PC-3 (cell line): Measurements from ENCODE around the gene RPS27L. TPM values are rescaled to one million over a fixed set of nuclear protein-coding genes. Genes with fewer than 3 reads are reported as not detected.
A peak's percentile ranks its signal among the peaks of the same experiment; 100 is the strongest.

Experiments used
- ATAC-seq: fragments of 200-7000 bp; cut with Tn5 transposase; 2 replicates; pipeline ENCODE4 v1.9.1; 2020; ENCODE audit warnings: mild to moderate bottlenecking, moderate library complexity
- BruUV-seq: library from RNA; stranded (reverse); fragments of 400-500 nt; replicated peaks from 2 replicates; lab custom pipeline; 2021; lab: Mats Ljungman, UMichigan
- CTCF ChIA-PET: fragments of 300-600 bp; sonication (Branson Sonifier 250); formaldehyde crosslinking; loops from one replicate; lab custom pipeline; 2022; ENCODE audit warnings: antibody characterized with exemption; lab: Charles Lee
- POLR2A ChIA-PET: fragments of 300-600 bp; sonication (Branson Sonifier 250); formaldehyde crosslinking; loops from one replicate; lab custom pipeline; 2022; ENCODE audit warnings: antibody characterized with exemption; ENCODE audit not compliant: unreplicated experiment; lab: Charles Lee
- DNase-seq: peaks from one replicate; pipeline ENCODE4 v3.0.0-alpha.2; 2015
- H2AFZ ChIP-seq: fragments of 300-600 bp; sonication (generic); 2 replicates; pipeline ENCODE4 v1.6.0; 2016; ENCODE audit warnings: antibody characterized with exemption, low read length
- H3F3A ChIP-seq: fragments of 300-600 bp; sonication (generic); one replicate; pipeline ENCODE4 v1.6.0; 2017; ENCODE audit warnings: antibody characterized with exemption, low read length, control low read depth, mild to moderate bottlenecking; ENCODE audit not compliant: unreplicated experiment
- H3K27ac ChIP-seq: fragments of 300-600 bp; sonication (generic); 2 replicates; pipeline ENCODE4 v1.5.1; 2016; ENCODE audit warnings: mild to moderate bottlenecking, low read length
- H3K27me3 ChIP-seq: fragments of 300-600 bp; sonication (generic); 2 replicates; pipeline ENCODE4 v1.6.1; 2016; ENCODE audit warnings: low read length, mixed read lengths
- H3K36me3 ChIP-seq: fragments of 300-600 bp; sonication (generic); 2 replicates; pipeline ENCODE4 v1.6.1; 2016; ENCODE audit warnings: low read depth, mixed run types, low read length, mixed read lengths
- H3K4me1 ChIP-seq: fragments of 300-600 bp; sonication (generic); 2 replicates; pipeline ENCODE4 v1.5.1; 2016; ENCODE audit warnings: low read length; ENCODE audit not compliant: insufficient read depth
- H3K4me2 ChIP-seq: fragments of 300-600 bp; sonication (generic); 2 replicates; pipeline ENCODE4 v1.6.0; 2016; ENCODE audit warnings: low read length
- H3K4me3 ChIP-seq: fragments of 300-600 bp; sonication (generic); 2 replicates; pipeline ENCODE4 v1.5.1; 2016; ENCODE audit warnings: mild to moderate bottlenecking, low read length, mixed read lengths
- H3K79me2 ChIP-seq: fragments of 300-600 bp; sonication (generic); 2 replicates; pipeline ENCODE4 v1.6.1; 2017; ENCODE audit warnings: low read length, mixed read lengths
- H3K9ac ChIP-seq: fragments of 300-600 bp; sonication (generic); 2 replicates; pipeline ENCODE4 v1.6.0; 2016; ENCODE audit warnings: mild to moderate bottlenecking, low read length
- H3K9me2 ChIP-seq: fragments of 300-600 bp; sonication (generic); replicated peaks from 2 replicates; pipeline ENCODE4 v1.6.1; 2016; ENCODE audit warnings: mixed run types, low read length, mixed read lengths
- H3K9me3 ChIP-seq: fragments of 300-600 bp; sonication (generic); 2 replicates; pipeline ENCODE4 v1.6.1; 2016; ENCODE audit warnings: low read length, mixed read lengths
- H4K20me1 ChIP-seq: fragments of 300-600 bp; sonication (generic); 2 replicates; pipeline ENCODE4 v1.6.1; 2016; ENCODE audit warnings: low read length, mixed read lengths
- EZH2 ChIP-seq: fragments of 300-600 bp; sonication (generic); IDR thresholded peaks from one replicate; pipeline ENCODE4 v1.6.1; 2017; ENCODE audit warnings: antibody characterized with exemption, mild to moderate bottlenecking, low read length; ENCODE audit not compliant: unreplicated experiment
- EZH2phosphoT487 ChIP-seq: fragments of 300-600 bp; sonication (generic); IDR thresholded peaks from 2 replicates; pipeline ENCODE4 v1.6.1; 2018; ENCODE audit warnings: mild to moderate bottlenecking, antibody characterized with exemption, low read length, borderline replicate concordance
- intact Hi-C: fragments of 100-400 bp; cut with micrococcal nuclease; formaldehyde crosslinking; loops from 2 replicates; pipeline ENCODE4 v1.9.0; 2023
- total RNA-seq: library from RNA; depleted of rRNA; stranded (reverse); fragments of >200 nt; gene quantifications from 2 replicates; pipeline ENCODE4 v1.2.3, GENCODE V29; 2014
- TF ChIP-seq, protein P1 (sequence below): fragments of 300-600 bp; sonication (generic); conservative IDR thresholded peaks from 2 replicates; pipeline ENCODE4 v1.5.1; 2017; ENCODE audit warnings: antibody characterized with exemption, low read depth, mild to moderate bottlenecking, low read length

RPS27L gene
- total RNA-seq, 1 experiment from 2014 or later = 48.5 TPM

DNA sequence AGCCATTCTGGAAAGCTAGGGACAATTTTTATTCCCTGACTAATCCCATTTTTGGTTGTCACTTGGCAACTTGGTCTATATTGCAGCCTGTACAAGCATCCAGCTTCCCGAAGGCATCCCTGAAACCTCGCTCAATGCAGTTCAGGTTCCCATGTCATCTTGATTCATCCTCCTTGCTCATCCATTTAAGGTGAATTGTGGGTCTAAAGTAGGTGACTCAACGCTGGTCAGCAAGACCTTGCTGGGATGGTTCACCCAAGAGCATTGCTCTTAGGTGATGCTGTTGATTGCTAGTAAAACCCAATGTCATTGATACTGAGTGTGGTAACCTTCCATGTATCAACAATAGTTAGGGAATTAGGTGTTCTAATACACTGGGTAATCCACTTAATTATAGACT, 19.0 kb upstream of the RPS27L start:
- no peaks in the 10 kb centered on the region for H3K36me3 ChIP-seq
- peaks cover 12% of the 10 kb centered on the region for H3K4me1 ChIP-seq
- H3K9me2 ChIP-seq = no peaks in the 10 kb centered on the region
- H3F3A ChIP-seq = no peaks in the 10 kb centered on the region
- H3K9me3 ChIP-seq = no peaks in the 10 kb centered on the region
- no peaks in the 10 kb centered on the region for H3K79me2 ChIP-seq
- intact Hi-C loops = no loop called here
- 0 out of 2 replicates have a peak overlapping the region, but pooled peaks have one; percentile 8 for H3K27ac ChIP-seq
- H4K20me1 ChIP-seq = no peaks in the 10 kb centered on the region
- DNase-seq (peak; percentile 76), ATAC-seq (peak; percentile 59)
- no peak overlapping the region for H3K4me3 ChIP-seq
- no peaks in the 10 kb centered on the region for H3K27me3 ChIP-seq
- TF ChIP-seq EZH2 = no peak
- TF ChIP-seq, protein P1, sequence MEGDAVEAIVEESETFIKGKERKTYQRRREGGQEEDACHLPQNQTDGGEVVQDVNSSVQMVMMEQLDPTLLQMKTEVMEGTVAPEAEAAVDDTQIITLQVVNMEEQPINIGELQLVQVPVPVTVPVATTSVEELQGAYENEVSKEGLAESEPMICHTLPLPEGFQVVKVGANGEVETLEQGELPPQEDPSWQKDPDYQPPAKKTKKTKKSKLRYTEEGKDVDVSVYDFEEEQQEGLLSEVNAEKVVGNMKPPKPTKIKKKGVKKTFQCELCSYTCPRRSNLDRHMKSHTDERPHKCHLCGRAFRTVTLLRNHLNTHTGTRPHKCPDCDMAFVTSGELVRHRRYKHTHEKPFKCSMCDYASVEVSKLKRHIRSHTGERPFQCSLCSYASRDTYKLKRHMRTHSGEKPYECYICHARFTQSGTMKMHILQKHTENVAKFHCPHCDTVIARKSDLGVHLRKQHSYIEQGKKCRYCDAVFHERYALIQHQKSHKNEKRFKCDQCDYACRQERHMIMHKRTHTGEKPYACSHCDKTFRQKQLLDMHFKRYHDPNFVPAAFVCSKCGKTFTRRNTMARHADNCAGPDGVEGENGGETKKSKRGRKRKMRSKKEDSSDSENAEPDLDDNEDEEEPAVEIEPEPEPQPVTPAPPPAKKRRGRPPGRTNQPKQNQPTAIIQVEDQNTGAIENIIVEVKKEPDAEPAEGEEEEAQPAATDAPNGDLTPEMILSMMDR = no peak
- no peak for TF ChIP-seq EZH2phosphoT487
- no peak overlapping the region for H3K4me2 ChIP-seq
- ChIA-PET CTCF (no interaction called here), POLR2A (interaction anchor here (0.6 kb wide), 1 partner anchor 56 kb away, joined by 3 read pairs; no protein-coding TSS in a partner anchor)
- no peak overlapping the region for H3K9ac ChIP-seq
- no peak overlapping the region for H2AFZ ChIP-seq
- BruUV-seq = no TSS peak

DNA sequence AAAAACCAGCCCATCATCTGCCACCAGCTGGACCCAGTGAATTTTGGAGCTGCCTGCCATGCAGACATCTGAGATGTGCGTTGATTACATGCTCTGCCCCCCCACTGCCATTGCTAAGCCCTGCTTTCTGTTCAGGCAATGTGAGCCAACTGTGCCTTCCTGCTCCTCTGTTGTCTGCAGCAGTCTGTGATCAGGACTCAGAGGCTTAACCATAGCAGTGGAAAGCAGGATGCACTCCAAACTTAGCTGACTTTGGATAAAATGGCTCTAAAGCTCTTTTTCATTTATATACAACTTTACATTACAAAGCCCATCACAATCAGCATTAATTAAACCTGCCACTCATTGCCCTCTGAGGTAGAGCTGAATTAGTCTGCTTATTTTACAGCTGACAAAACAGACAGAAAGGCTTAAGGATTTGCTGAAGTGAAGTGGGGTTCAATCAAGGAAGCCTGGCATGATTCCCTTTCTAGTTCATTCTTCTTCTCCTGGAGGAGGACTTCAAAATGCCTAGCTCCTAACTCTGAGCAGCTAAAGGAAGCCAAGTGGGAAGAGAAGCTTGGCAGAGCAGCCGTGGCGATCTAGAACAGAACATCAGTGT, 15.7 kb upstream of the RPS27L start:
- Histone ChIP-seq H3K4me2 (no peak overlapping the region), H3K27me3 (no peaks in the 10 kb centered on the region), H3K79me2 (no peaks in the 10 kb centered on the region), H3K27ac (no peak overlapping the region), H4K20me1 (no peaks in the 10 kb centered on the region), H2AFZ (no peak overlapping the region), H3K9me3 (no peaks in the 10 kb centered on the region), H3F3A (no peaks in the 10 kb centered on the region), H3K9ac (no peak overlapping the region), H3K4me1 (peaks cover 12% of the 10 kb centered on the region), H3K9me2 (no peaks in the 10 kb centered on the region), H3K4me3 (no peak overlapping the region), H3K36me3 (no peaks in the 10 kb centered on the region)
- CTCF ChIA-PET = no interaction called here
- DNase-seq (no peak), ATAC-seq (no peak)
- POLR2A ChIA-PET = no interaction called here
- TF ChIP-seq EZH2 = no peak
- TF ChIP-seq, protein P1 = no peak
- no peak for TF ChIP-seq EZH2phosphoT487
- intact Hi-C loops = no loop called here
- BruUV-seq = no TSS peak

DNA sequence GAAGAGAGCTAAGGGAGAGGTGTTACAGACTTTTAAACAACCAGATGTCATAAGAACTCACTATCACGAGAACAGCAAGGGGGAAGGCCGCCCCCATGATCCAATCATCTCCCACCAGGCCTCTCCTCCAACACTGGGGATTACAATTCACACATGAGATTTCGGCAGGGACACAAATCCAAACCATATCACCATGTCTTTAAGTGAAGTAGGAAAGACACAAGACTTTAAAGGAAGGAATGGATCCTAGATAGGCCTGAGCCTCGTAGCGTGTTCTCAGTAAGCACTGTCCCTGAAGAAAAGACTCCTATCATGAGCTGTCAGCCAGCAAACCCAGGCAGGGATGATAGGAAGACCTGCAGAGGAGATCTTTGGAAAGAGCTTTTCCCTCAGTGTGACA, 15.1 kb upstream of the RPS27L start:
- Histone ChIP-seq H3K9me2 (no peaks in the 10 kb centered on the region), H2AFZ (no peak overlapping the region), H3K9ac (no peak overlapping the region), H3K4me3 (no peak overlapping the region), H4K20me1 (no peaks in the 10 kb centered on the region), H3K9me3 (no peaks in the 10 kb centered on the region), H3K79me2 (no peaks in the 10 kb centered on the region), H3K27me3 (no peaks in the 10 kb centered on the region), H3K4me2 (no peak overlapping the region), H3K36me3 (no peaks in the 10 kb centered on the region), H3F3A (no peaks in the 10 kb centered on the region), H3K27ac (no peak overlapping the region), H3K4me1 (peaks cover 7% of the 10 kb centered on the region)
- no peak for ATAC-seq
- ChIA-PET CTCF (no interaction called here), POLR2A (no interaction called here)
- TF ChIP-seq EZH2 = no peak
- TF ChIP-seq, protein P1 = no peak
- intact Hi-C loops = no loop called here
- DNase-seq = no peak
- no TSS peak for BruUV-seq
